Sigmoid colon (tissue), 3 donors: ENCODE results near the gene CFAP20.

ENCODE experiments used
- CTCF ChIP-seq, 4 experiments: fragments of 450-650 bp in 3 of 4; fragments of 200-600 bp in 1 of 4; IDR thresholded peaks; one replicate each; pipeline ENCODE4 v1.5.1; 2016 to 2019; ENCODE audit warnings: antibody characterized with exemption in 4 of 4, mild to moderate bottlenecking in 3 of 4, moderate library complexity in 2 of 4
- POLR2A ChIP-seq, 2 donors: fragments of 450-650 bp; IDR thresholded peaks; one replicate each; pipeline ENCODE4 v1.6.1; 2016; ENCODE audit warnings: antibody characterized with exemption in 2 of 2, mild to moderate bottlenecking in 2 of 2, moderate library complexity in 2 of 2

GRCh38 chr16:58087209-58087913, 41.8 kb downstream of the CFAP20 start:
- TF ChIP-seq CTCF (IDR thresholded peaks at IDR 0.05) = no peak
- TF ChIP-seq POLR2A (IDR thresholded peaks at IDR 0.05) = no peak
